PFSK-1 (cell line): Measurements from ENCODE around the gene DRD4.

Experiments
- POLR2AphosphoS5 ChIP-seq: IDR thresholded peaks from 2 replicates; pipeline ENCODE4 v1.6.1; 2012; ENCODE audit warnings: low read depth, mild to moderate bottlenecking, control low read depth, low read length, moderate library complexity
- TAF1 ChIP-seq: IDR thresholded peaks from 2 replicates; pipeline ENCODE4 v1.6.1; 2012; ENCODE audit warnings: low read length, control low read depth, borderline replicate concordance; ENCODE audit not compliant: insufficient read depth

- no peak for TF ChIP-seq TAF1
- no peak for TF ChIP-seq POLR2AphosphoS5
Measured at GRCh38 chr11:617912-618682, 19.0 kb upstream of the DRD4 start.
